Body of pancreas (tissue), 4 donors: ENCODE measurements around the gene SCUBE1. TPM values are rescaled to one million over a fixed set of nuclear protein-coding genes. Genes with fewer than 3 reads are reported as not detected.

Experiments used
- ATAC-seq: fragments of 150-250 bp; one replicate; pipeline ENCODE4 v1.9.1; 2016
- DNase-seq, 4 donors: peaks; one replicate each; pipeline ENCODE4 v3.0.0-alpha.2; 2019
- H3K27ac ChIP-seq, 4 donors: fragments of 200-600 bp; sonication (generic); 1 replicate in 3 of 4; 2 replicates in 1 of 4; pipeline versions ENCODE4 v1.5.1 to v1.6.1; 2016 to 2019; ENCODE audit warnings: mild to moderate bottlenecking in 1 of 4, mixed read lengths in 1 of 4, moderate library complexity in 1 of 4
- H3K27me3 ChIP-seq, 2 donors: fragments of 200-600 bp; sonication (generic); one replicate each; pipeline ENCODE4 v1.6.0; 2016; ENCODE audit warnings: mild to moderate bottlenecking in 1 of 2
- H3K36me3 ChIP-seq, 2 donors: fragments of 200-600 bp; sonication (generic); replicated peaks in 1 of 2; 2 replicates each; pipeline ENCODE4 v1.5.1; 2016; ENCODE audit warnings: low read depth in 2 of 2; ENCODE audit not compliant: insufficient read depth in 1 of 2
- H3K4me1 ChIP-seq: fragments of 200-600 bp; sonication (generic); one replicate; pipeline ENCODE4 v1.6.0; 2016
- H3K4me3 ChIP-seq, 2 donors: fragments of 200-600 bp; sonication (generic); 1 replicate in 1 of 2; 2 replicates in 1 of 2; pipeline ENCODE4 v1.5.1; 2016 to 2019
- H3K9me3 ChIP-seq, 3 donors: fragments of 200-600 bp; sonication (generic); 1 replicate in 2 of 3; 2 replicates in 1 of 3; pipeline ENCODE4 v1.5.1; 2016
- POLR2A ChIP-seq, 3 donors: fragments of 450-650 bp; IDR thresholded peaks; one replicate each; pipeline ENCODE4 v1.6.1; 2016; ENCODE audit warnings: antibody characterized with exemption in 3 of 3, mild to moderate bottlenecking in 2 of 3
- WGBS, 2 donors: methylation state at CpG; one replicate each; pipeline ENCODE4 v1.1.5; 2017; 5-methylcytosine and 5-hydroxymethylcytosine counted together
- intact Hi-C: fragments of 100-400 bp; cut with DNase I; formaldehyde crosslinking; loops from one replicate; pipeline ENCODE4 v1.15.1; 2023
- total RNA-seq, 2 donors: library from RNA; depleted of rRNA; stranded (reverse); fragments of >200 nt; gene quantifications; one replicate each; pipeline ENCODE4 v1.1.0, GENCODE V29; 2016
- TF ChIP-seq, protein P1 (sequence below), 7 experiments: fragments of 450-650 bp in 4 of 7; fragments of 200-600 bp in 3 of 7; sonication (generic) in 3 of 7; IDR thresholded peaks; one replicate each; pipeline ENCODE4 v1.5.1; 2016 to 2019; ENCODE audit warnings: antibody characterized with exemption in 7 of 7

Gene SCUBE1
- total RNA-seq, 2 donors from 2014 or later: under 0.01 to 0.26 TPM

DNA sequence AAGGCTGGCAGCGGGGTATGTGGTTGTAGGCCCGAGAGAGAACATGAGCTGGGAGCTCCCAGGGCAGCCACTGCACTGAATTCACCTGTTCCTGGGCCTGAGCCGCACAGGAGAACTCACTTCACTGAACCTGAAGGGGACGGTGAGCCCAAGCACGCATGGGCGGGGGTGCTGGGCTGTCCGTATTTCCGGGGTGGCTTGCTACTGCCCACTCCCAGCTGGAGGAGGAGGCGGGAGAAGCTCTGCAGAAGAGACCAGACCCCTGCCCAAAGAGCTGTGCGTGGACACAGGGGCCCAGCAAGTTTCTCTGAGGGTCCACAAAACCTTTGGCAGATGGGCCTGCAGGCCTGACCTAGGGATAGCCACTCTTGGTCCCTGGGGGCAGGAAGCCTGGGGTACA lies 161.1 kb downstream of the SCUBE1 start:
- Histone ChIP-seq H3K4me3 (no peak overlapping the region), H3K9me3 (no peaks in the 10 kb centered on the region), H3K36me3 (peaks cover 0 to 14% of the 10 kb centered on the region in 2 donors), H3K27ac (no peak overlapping the region), H3K27me3 (no peaks in the 10 kb centered on the region), H3K4me1 (peaks cover 13% of the 10 kb centered on the region)
- WGBS, 2 donors: 85 to 91% methylated on average over 7 to 10 of the region's 10 CpGs
- DNase-seq (no peak), ATAC-seq (no peak)
- intact Hi-C loops: no loop called here
- TF ChIP-seq, protein P1, sequence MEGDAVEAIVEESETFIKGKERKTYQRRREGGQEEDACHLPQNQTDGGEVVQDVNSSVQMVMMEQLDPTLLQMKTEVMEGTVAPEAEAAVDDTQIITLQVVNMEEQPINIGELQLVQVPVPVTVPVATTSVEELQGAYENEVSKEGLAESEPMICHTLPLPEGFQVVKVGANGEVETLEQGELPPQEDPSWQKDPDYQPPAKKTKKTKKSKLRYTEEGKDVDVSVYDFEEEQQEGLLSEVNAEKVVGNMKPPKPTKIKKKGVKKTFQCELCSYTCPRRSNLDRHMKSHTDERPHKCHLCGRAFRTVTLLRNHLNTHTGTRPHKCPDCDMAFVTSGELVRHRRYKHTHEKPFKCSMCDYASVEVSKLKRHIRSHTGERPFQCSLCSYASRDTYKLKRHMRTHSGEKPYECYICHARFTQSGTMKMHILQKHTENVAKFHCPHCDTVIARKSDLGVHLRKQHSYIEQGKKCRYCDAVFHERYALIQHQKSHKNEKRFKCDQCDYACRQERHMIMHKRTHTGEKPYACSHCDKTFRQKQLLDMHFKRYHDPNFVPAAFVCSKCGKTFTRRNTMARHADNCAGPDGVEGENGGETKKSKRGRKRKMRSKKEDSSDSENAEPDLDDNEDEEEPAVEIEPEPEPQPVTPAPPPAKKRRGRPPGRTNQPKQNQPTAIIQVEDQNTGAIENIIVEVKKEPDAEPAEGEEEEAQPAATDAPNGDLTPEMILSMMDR (IDR thresholded peaks at IDR 0.05): no peak
- no peak for TF ChIP-seq POLR2A (IDR thresholded peaks at IDR 0.05)

DNA sequence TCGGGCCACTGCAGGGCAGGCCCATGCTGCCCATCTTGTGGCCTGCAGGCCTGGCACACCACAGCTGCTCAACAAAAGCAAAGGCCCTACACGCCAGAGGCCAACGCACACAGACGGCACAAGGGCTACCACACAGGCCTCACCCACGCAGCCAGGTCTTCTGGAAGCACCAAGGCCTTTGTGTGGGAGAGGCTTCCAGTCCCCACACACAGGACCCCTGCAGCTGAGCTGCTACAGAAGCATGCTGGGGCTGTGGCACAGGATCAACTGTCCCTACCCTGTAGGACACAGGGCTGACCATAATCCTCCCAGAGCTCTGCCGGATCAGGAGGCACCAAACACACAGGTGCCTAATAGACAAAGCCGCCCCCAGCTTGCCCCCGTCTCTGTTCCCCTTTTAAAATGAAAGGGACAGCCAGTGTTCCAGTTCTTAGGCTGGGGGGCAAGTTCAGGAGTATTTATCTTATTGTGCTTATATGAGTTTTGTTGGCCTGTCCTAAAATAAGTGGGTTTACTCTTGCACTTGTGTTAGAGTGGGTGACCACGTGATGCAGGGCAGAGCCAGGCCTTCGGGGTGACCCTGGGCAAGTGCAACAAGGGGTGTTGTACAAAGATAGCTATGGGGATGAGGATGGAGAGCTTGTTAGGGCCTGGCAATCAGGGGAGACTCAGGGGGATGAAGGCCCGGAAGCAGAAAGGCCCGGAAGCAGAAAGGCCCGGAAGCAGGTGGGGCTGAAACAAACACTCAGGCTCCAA lies 161.7 kb downstream of the SCUBE1 start:
- no peak for DNase-seq

DNA sequence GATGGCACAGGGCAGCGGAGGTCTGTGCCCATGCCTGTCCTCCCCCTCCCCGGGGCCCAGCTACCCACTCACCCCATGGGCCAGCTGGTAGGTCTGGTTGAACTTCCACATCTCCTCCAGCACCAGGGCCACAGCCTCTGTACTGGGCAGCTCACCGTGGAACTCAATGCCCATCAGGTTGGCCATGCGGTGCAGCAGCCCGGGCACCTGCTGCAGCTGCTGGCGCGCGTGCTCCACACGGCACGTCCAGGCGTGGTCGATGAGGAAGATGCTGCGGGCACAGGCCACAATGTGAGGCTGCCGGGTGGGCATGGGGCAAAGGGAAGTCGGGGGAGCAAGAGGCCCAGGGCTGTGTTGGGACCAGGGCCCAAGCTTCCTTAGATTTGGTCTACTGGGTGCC lies 162.5 kb downstream of the SCUBE1 start:
- H3K27ac ChIP-seq: no peak overlapping the region
- H3K9me3 ChIP-seq: no peaks in the 10 kb centered on the region
- no peak for TF ChIP-seq POLR2A (IDR thresholded peaks at IDR 0.05)
- TF ChIP-seq, protein P1 (IDR thresholded peaks at IDR 0.05): no peak
- peaks cover 0 to 14% of the 10 kb centered on the region in 2 donors for H3K36me3 ChIP-seq
- no peak overlapping the region for H3K4me3 ChIP-seq
- peaks cover 5% of the 10 kb centered on the region for H3K4me1 ChIP-seq
- intact Hi-C loops: no loop called here
- ATAC-seq (no peak), DNase-seq (no peak)
- H3K27me3 ChIP-seq: no peaks in the 10 kb centered on the region
- WGBS, 2 donors: 95% methylated on average over 15 of the region's 15 CpGs; no CpG with 5 or more reads in 1 of the 2 donors

More for the DNA sequence above, 161.7 kb downstream of the SCUBE1 start:
- no peak overlapping the region for H3K27ac ChIP-seq
- ATAC-seq: no peak
- H3K4me1 ChIP-seq: peaks cover 13% of the 10 kb centered on the region
- 88 to 93% methylated on average over 10 to 13 of the region's 13 CpGs for WGBS, 2 donors
- intact Hi-C loops: no loop called here
- no peak for TF ChIP-seq POLR2A (IDR thresholded peaks at IDR 0.05)
- TF ChIP-seq, protein P1 (IDR thresholded peaks at IDR 0.05): no peak
- H3K4me3 ChIP-seq: no peak overlapping the region
- H3K27me3 ChIP-seq: no peaks in the 10 kb centered on the region
- peaks cover 0 to 14% of the 10 kb centered on the region in 2 donors for H3K36me3 ChIP-seq
- no peaks in the 10 kb centered on the region for H3K9me3 ChIP-seq

DNA sequence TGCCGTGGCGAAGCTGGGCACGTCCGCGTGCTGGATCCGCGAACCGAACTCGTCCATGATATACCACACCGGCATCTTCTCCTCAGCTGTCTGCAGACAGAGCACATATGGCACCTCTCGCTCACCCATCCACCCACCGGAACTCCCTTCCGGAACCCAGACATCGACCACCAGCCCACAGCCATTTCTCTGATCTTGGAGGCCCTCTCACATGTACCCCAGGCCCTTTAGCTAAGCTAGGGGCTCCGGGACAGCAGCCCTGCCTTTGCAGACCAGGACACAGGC lies 163.3 kb downstream of the SCUBE1 start:
- H3K4me1 ChIP-seq: no peaks in the 10 kb centered on the region
- no peak overlapping the region for H3K27ac ChIP-seq
- intact Hi-C loops: no loop called here
- no peak overlapping the region for H3K4me3 ChIP-seq
- WGBS, 2 donors: 94 to 97% methylated on average over 14 to 15 of the region's 15 CpGs
- peaks cover 0 to 17% of the 10 kb centered on the region in 2 donors for H3K36me3 ChIP-seq
- DNase-seq (no peak), ATAC-seq (no peak)
- H3K9me3 ChIP-seq: no peaks in the 10 kb centered on the region
- TF ChIP-seq POLR2A (IDR thresholded peaks at IDR 0.05): no peak
- TF ChIP-seq, protein P1 (IDR thresholded peaks at IDR 0.05): no peak
- H3K27me3 ChIP-seq: no peaks in the 10 kb centered on the region
